OCI-LY3 (cell line): ENCODE measurements around the gene TLE6.

Experiments
- EZH2phosphoT487 ChIP-seq: fragments of 200-600 bp; shearing (Covaris generic); IDR thresholded peaks from 2 replicates; pipeline ENCODE4 v1.6.1; 2018; ENCODE audit warnings: antibody characterized with exemption, mixed run types, low read depth
- TF ChIP-seq, protein P1 (sequence below): fragments of 200-600, 300-600 bp; sonication (generic); IDR thresholded peaks from 2 replicates; pipeline ENCODE4 v1.5.1; 2014; ENCODE audit warnings: antibody characterized with exemption, low read length, low read depth

DNA sequence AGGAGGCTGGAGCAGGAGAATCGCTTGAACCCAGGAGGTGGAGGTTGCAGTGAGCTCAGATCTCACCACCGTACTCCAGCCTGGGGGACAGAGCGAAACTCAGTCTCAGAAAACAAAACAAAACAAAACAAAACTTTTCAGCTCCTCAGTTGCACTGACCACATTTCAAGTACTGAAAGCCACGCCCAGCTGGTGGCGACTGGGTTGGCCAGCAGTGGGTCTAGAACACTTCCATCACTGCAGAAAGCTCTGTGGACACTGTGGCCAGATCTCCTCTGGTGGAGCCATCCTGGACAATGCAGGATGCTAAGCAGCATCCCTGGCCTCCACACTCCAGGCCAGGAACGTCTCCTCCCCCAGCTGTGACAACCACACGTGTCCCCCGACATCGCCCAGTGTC is 30.6 kb downstream of the TLE6 start:
- TF ChIP-seq, protein P1, sequence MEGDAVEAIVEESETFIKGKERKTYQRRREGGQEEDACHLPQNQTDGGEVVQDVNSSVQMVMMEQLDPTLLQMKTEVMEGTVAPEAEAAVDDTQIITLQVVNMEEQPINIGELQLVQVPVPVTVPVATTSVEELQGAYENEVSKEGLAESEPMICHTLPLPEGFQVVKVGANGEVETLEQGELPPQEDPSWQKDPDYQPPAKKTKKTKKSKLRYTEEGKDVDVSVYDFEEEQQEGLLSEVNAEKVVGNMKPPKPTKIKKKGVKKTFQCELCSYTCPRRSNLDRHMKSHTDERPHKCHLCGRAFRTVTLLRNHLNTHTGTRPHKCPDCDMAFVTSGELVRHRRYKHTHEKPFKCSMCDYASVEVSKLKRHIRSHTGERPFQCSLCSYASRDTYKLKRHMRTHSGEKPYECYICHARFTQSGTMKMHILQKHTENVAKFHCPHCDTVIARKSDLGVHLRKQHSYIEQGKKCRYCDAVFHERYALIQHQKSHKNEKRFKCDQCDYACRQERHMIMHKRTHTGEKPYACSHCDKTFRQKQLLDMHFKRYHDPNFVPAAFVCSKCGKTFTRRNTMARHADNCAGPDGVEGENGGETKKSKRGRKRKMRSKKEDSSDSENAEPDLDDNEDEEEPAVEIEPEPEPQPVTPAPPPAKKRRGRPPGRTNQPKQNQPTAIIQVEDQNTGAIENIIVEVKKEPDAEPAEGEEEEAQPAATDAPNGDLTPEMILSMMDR, result no peak
- no peak for TF ChIP-seq EZH2phosphoT487
